Stimulated activated CD4-positive, alpha-beta T cell treated with anti-CD3 and anti-CD28 coated beads, Interleukin-15, amount 100 ng/mL, for 1 hour (primary cell): ENCODE results near the gene FCHO1.
"Not testable (repeated sequence)": the region's sequence is repeated elsewhere in the genome, so short reads cannot be mapped to it uniquely, and the experiment has no call there.

ENCODE experiments used
- DNase-seq, 2 donors: peaks; one replicate each; pipeline ENCODE4 v3.0.0-alpha.2; 2020; ENCODE audit warnings: low read depth in 1 of 2, low spot score in 1 of 2

Gene FCHO1

DNA sequence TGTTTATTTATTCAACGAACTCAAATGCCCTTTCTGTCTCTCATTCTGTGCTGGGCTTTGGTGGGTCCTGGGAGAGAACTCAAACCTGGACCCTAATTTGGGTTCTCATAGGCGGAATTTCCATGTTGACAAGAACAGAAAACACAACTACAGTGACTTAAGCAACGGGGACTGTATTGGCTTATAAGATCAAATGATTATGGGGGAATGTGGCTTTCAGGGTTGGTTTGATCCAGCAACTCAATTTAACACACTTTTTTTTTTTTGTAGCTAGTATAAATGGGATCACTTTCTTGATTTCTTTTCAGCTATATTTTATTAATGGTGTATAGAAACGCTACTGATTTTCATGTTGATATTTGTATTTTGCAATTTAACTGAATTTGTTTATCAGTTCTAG is 9.9 kb downstream of the FCHO1 start:
- DNase-seq: no peak

DNA sequence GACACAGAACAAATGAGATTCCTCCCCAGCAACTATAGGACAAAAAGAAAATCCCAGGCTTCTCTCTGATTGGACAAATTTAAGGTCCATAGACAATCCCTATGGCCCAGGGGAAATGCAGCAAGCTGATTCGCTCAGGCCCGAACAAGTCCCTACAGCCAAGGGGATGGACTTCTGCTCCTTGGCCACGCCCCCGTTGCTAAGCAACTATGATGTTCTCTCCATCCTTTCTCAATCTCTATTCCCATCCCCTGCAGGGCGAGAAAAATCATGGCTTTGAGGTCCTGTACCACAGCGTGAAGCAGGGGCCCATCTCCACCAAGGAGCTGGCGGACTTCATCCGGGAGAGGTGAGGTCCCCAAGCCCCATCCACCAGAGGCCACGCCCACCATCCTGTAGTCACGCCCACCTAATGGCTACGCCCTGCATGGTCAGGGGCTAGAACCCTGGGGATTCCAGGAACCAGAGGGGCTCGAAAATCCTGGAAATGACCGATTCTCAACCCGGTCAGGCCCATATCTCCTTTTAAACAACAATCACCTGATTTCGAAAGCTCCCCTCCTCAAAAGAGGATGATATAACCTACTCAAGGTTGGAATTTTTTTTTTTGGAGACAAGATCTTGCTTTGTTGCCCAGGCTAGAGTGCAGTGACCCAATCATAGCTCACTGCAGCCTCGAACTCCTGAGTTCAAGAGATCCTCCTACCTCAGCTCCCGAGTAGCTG is 11.4 kb downstream of the FCHO1 start:
- no peak for DNase-seq

DNA sequence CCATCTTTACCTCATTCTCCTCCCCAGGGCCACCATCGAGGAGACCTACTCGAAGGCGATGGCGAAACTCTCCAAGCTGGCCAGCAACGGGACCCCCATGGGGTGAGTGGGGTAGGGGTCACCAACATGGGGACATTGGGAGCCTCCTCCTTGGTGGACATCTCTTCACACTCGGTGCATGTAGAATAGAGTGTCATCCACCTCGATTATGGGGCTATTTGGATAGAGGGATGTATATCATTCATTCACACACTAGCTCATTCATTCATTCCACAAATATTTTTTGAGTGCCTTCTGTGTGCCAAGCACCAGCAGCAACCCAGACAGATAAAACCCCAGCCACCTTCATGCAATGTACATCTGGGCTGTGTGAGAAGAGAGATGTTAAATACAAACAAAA is 13.1 kb downstream of the FCHO1 start:
- DNase-seq: no peak

DNA sequence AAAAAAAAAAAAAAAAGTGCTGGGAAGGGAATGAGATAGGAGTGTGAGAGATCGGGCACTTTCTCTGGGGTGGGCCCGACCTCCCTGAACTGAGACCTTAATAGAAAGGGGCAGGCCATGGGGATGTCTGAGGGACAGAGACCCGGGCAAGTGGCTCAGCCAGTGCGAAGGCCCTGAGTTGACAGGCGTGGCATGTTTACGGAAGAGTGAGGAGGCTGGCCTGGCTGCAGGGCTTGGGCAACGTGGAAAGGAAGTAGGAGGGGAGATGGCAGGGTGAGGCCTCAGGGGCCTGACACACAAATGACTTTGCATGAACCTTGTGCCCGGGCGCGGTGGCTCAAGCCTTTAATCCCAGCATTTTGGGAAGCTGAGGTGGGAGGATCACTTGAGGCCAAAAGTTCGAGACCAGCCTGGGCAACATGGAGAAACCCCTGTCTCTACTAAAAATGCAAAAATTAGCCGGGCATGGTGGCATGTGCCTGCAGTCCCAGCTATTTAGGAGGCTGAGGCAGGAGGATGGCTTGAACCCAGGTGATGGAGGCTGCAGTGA is 13.9 kb downstream of the FCHO1 start:
- no peak for DNase-seq

DNA sequence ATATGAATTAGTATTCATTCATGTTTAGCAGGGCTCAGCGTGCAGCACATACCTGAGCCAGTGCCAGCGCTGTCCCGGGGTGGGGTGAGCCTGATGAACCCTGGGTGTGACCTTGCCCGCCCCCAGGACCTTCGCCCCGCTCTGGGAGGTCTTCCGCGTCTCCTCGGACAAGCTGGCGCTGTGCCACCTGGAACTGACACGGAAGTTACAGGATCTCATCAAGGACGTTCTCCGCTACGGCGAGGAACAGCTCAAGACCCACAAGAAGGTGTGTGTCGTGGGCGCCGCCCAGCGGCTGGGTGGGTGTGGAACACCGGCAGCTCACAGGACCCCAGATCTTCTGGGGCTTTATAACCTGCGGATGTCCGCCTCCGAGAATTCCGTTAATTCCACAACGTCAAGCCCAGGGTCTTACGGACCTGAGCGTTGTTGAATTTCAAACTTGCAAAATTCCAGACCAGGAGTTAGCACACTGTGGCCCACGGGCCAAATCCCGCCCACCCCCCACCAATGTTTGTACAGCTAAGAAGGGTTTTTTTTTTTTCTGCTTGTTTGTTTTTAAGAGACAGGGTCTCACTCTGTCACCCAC is 15.4 kb downstream of the FCHO1 start:
- no peak for DNase-seq

DNA sequence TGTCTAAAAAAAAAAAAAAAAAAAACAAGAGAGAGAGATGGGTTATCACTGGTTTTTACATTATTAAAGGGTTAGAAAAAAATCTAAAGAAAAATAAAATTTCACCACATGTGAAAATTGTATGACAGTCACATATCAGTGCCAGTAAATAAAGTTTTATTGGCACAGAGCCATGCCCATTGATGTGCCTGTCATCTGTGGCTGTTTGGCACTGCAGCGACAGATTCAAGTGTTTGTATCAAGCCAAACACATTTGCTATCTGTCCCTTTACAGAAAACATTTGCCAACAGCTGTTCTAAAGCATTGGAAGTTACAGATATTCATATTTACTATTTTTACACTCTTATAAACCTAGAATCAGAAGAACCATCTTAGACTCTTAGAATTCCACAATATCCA is 16.3 kb downstream of the FCHO1 start:
- no peak for DNase-seq

DNA sequence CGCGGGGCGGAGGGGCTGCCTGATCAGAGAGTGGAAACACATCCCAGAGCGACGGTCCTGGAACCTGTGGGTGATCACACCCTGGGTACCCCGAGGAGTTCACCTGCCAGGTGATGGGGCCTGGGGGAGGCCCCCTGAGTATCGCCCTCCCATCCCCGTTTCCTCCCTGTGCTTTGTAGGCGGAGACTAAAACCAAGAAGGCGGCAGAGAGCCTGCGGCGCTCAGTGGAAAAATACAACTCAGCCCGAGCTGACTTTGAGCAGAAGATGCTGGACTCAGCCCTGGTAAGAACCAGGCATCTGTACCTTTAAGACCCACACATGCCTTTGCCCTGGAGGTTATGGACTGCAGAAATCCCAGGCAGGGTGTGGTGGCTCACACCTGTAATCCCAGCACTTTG is 19.3 kb downstream of the FCHO1 start:
- no peak for DNase-seq

DNA sequence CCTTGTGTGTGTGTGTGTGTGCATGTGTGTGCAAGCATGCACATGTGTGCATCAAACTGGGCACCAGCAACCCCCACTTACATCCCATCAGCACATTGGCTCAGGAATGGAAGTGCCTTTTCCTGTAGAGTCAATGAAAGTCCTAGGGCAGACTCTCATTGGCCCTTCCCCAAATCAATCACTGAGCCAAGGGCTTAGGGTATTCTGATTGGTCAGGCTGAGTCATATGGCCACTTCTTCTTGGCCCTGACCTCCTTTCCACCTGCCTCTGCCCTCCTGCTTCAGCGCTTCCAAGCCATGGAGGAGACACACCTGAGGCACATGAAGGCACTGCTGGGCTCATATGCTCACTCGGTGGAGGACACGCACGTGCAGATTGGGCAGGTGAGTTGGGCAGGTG is 20.9 kb downstream of the FCHO1 start:
- no peak for DNase-seq

DNA sequence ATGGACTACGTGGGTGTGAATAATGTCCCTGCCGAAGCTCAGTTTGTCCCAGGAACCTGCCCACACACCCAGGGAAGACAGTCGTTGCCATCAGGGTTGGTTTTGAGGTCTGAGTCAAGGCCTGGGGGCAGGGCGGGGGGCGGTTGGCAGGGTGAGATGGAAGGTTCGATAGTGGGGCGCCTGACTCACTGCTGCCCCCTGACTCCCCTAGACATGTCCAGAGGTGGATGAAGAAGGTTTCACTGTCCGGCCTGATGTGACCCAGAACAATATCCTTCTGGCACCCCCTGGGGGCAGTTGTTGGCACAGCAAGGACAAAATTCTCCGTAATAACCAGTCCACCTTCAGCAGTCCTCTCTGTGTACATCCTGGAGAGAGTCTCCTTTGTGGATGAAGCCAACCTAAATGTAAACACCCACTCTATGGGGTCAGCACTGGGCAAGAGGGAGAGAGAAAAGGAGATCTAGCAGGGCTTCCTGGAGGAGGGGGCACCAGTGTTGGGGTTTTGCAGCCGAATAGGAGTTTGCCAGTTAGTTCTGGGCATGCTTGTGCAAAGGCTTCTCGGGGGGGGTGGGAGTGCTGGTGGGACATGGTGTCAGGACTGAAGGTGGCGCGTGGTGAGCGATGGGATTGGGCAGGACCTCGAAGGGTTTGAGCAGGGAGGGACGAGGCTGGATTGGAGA is 24.1 kb downstream of the FCHO1 start:
- peak in 1 of 2 donors; percentile 18 for DNase-seq

DNA sequence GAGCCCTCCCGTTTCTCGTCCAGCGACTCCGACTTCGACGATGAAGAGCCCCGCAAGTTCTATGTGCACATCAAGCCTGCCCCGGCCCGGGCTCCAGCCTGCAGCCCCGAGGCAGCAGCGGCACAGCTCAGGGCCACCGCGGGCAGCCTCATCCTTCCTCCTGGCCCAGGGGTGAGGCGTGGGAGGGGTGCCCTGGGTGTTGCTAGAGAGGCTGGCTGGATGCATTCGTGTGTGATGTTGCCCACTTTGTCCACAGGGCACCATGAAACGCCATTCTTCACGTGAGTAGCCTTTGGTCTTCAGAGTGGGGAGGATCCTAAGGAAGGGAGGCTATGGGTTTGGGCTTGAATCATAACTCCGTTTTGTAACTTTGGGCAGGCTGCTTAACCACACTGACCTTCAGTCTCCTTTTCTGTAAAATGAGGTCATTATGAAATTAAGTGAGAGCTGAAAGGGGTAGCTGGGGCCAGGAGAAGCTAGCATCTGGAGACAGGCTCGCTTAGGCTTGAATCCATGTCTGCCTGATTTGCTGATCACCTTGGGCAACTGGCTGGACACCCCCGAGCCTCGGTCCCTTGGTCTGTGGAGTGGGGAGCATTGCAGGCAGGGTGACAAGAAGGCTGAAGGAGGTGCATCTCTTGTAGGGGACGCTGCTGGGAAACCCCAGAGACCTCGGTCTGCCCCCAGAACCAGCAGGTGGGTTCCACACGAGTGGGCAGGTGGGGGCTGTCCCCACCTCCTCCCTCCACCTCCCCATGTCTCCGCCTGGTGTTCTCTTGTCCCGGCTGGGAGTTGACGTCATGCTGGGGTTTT is 24.9 kb downstream of the FCHO1 start:
- no peak for DNase-seq

DNA sequence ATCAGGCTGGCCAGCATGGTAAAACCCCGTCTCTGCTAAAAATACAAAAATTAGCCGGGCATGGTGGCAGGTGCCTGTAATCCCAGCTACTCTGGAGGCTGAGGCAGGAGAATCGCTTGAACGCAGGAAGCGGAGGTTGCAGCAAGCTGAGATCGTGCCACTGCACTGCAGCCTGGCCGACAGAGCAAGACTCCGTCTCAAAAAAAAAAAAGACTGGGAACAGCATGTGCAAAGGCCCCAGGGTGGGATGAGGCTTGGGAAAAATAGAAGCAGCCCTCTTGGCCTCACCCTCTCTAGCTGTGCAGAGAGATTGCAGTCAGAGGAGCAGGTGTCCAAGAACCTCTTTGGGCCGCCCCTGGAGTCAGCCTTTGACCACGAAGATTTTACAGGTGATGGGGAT is 26.6 kb downstream of the FCHO1 start:
- DNase-seq: not testable (repeated sequence)

DNA sequence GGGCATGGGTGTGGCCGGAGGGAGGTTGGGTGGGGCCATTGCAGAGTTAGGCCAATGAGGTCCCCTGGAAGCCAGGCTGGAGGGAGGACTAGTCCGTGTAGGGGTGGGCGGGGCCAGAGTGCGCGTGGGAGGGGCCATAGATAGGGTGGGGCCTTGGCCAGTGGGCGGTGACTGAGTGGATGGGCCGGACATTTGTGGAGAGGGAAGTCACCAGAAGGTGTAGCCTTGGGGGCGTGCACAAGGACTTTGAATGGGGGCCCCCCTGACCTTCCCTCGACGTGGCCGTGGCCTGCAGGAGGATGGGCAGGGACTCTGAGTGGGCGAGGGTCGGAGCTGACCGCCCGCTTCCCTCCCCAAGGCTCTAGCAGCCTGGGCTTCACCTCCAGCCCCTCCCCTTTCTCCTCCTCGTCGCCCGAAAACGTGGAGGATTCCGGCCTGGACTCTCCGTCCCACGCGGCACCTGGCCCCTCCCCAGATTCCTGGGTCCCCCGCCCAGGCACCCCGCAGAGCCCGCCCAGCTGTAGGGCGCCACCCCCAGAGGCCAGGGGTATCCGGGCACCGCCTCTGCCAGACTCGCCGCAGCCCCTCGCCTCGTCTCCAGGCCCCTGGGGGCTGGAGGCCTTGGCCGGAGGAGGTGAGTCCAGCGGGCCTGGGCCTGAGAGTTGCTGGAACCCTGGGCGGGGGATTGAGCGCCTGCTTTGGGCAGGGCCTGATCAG is 27.1 kb downstream of the FCHO1 start:
- peak in 1 of 2 donors; percentile 20 for DNase-seq

DNA sequence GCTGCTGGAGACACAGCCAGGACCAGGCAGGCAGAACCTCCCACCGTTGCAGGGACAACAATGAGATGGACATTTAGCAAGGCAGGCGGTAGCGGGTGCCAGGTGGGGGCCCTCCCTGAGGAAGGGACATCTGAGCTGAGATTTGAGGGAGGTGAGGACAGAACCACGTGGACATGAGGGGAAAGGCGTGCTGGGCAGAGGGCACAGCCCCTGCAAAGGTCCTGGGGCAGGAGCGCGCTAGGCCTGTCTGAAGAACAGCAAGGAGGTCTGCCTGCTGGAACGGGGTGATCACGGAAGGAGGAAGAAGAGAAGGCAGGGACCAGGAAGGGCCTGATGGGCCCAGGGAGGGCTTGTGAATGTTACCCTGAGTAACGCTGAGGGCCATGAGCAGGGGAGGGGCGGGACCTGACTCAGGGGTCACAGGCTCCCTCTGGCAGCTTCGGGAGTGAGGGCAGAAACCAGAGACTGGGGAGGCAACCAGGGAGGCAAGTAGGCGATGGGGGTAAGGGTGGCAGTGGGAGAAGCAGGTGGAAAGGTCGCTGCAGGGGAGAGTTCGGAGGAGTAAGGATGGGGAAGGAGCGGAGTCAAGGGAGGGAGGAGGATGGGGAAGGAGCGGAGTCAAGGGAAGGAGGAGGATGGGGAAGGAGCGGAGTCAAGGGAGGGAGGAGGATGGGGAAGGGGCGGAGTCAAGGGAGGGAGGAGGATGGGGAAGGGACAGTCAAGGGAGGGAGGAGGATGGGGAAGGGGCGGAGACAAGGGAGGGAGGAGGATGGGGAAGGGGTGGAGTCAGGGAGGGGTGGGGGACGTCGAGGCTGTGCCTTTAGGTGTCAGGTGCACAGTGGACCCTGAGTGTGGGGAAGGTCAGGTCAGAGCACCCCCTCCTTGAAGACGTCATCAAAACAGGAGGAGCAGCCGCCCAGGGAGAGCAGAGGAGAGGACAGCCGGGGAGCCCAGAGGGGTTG is 28.0 kb downstream of the FCHO1 start:
- no peak for DNase-seq

DNA sequence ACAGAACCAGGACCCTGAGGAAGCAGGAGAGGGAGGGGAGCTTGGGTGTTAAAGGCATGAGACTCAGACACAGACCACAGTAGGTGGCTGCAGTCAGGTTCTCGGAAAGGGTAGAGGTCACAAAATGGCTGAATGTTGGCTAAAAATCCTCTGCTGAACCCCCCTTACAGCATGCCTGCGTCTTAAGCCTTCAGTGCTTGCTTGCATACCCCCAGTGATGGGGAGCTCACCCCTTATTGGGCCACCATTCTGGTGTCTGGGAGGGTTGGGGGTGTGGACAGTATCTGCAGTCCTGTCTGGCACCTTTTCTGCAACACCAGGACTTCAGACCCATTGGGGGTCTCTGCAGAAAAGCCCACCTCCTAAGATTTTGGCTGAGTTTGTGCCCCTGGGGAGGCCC is 29.5 kb downstream of the FCHO1 start:
- no peak for DNase-seq

DNA sequence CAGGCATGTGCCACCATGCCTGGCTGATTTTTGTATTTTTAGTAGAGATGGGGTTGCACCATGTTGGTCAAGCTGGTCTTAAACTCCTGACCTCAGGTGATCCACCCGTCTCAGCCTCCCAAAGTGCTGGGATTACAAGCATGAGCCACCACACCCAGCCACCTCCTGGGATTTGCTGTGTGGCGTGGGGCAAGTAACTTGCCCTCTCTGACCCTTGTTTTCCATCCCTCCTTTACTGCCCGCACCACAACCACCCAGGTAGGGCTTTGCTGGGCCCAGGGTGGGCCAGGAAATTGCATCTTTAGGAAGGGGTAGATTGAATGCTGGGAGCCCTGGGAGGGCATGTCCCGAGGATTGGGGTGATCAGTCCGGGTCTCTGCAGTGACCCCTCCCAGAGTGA is 32.4 kb downstream of the FCHO1 start:
- not testable (repeated sequence) for DNase-seq

DNA sequence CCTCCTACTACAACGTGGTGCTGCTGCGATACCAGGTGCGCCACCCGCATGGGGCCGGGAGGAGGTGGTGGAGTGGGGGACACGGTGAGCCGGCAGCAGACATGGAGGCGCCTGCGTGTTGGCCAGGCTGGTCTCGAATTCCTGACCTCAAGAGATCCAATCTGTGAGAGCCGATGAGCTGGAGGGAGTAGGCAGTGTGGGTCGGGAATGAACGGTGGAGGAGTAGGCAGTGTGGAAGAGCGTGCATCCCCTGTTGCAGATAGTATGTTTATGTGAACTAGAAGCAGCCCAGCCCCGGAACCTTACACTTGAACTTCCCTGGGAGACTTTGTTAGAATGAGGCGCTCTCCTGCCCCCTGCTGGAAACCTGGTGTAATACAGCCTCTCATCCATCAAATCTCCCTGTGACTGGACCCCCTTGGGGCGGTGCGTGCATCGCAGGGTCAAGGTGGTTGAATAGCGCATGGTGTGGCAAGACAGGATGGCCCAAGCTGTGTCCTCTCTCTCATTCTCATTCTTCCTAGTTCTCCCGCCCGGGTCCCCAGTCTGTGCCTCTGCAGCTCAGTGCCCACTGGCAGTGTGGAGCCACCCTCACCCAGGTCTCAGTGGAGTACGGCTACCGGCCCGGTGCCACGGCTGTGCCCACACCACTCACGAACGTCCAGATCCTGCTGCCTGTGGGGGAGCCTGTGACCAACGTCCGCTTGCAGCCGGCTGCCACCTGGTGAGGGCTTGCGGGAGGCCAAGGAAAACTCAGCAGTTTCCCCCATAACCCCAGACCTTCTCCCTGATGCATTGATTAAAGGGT is 33.1 kb downstream of the FCHO1 start:
- DNase-seq: peak; percentile 26 to 57

DNA sequence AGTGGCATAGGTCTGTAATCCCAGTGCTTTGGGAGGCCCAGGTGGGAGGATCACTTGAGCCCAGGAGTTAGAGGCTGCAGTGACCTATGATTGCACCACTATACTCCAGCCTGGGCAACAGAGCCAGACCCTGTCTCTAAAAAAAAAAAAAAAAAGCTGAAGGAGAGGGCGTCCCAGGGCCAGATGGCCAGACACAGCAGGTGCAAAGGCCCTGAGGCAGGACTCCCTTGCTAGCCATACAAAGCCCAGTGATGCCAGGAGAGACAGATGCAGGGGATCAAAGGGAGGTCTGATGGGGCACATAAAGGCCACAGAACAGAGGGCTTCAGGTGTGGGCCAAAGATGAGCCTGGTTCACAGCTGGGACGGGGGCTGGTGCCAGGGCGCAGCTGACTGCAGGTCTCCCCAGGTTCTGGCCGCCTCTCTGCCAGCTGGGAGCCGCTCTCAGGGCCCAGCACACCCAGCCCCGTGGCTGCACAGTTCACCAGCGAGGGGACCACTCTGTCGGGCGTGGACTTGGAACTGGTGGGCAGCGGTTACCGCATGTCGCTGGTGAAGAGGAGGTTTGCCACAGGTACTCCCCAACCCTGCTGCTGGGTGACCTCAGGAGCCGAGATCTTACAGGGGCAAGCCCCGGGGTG is 36.1 kb downstream of the FCHO1 start:
- DNase-seq: no peak

DNA sequence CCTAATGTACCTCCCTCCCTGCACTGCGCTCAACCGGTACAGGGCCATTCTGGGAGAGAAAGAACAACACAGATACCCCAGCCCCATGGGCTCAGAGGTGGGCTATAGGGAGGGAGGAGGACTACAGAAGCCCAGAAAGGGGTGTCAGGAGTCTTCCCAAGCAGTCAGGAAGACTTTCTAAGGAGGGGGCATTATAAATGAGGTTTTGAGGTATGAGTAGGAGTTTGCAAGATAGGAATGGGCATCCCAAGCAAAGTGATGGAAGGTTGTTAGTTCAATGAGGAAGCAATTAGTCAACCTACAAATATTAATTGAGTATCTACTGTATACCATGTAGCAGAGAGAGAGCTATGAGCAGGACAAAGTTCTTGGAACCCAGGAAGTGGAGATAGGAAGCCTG is 37.4 kb downstream of the FCHO1 start:
- DNase-seq: no peak
